Central memory CD4-positive, alpha-beta T cell (primary cell): ENCODE results near the gene STX10.

Experiments used
- DNase-seq: peaks from one replicate; pipeline ENCODE4 v3.0.0; 2022

STX10 gene

DNA sequence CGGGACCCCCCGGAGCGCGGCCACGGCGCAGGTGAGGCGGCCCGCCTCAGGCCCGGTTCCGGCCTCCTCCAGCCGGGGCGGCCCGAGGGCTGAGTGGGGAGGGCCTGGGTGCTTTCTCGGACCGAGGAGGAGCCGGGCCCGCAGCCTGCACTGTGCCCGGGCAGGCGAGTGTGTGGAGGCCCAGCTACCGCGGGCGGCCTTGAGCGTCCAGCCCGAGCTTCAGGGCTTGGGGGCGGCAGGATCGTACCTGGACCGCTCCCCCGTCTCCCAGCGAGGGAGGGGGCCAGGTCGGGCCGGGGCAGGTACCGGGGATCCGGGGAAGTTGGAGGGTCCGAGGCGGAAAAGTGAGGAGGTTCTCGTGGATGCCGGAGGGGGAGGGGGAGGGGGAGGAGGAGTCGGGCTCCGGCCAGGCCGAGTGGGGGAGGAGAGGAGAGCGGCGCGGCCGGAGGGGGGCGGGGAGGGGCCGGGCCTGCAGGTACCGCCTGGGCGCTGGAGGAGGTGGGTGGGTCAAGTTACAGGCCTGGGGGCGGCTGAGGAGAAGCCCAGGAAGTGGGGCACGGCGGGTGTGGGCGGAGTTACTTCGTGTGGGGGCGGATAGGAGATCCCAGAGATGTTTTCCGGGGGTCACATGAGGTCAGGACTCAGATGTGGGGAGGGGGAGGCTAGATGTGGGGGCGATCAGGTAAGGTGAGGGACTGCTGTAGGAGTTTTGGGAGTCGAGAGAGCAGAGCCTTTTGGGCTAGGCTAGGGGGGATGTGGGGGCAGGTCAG, 31.6 kb downstream of the STX10 start:
- no peak for DNase-seq

DNA sequence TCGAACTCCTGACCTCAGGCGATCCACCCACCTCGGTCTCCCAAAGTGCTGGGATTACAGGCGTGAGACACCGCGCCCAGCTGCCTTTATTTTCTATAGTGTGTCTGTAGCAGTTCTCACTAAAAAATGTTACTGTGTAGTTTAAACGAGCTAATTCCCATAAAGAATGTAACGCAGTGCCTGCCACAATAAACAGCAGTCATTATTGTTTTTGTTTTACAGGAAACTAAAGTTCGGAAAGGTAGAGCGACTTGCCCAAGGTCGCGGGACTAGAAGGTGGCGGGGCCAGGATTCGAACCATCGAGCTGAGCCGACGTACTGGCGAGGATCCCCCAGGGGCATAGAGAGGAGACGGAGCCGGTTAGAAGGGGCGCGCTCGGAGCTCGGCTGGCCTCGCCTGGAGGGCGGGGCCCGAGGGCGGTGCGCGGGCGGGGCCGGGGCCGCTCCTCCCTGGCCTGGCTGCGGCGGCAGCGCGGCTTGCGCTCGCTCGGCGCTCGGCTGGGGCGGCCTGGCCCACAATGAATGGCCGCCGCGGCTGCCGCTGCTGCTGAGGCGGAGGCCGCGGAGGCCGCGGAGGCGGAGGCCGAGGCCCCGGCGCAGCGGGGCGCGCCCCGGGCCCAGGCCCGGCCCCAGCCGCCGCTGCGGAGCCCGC, 32.3 kb downstream of the STX10 start, which contains the start of gene NACC1:
Gene NACC1, plus strand, starts transcription at position 493 of the 652 bp plus-strand sequence. CDS start 16,944 bp downstream, outside the sequence.
- DNase-seq: peak; percentile 86

DNA sequence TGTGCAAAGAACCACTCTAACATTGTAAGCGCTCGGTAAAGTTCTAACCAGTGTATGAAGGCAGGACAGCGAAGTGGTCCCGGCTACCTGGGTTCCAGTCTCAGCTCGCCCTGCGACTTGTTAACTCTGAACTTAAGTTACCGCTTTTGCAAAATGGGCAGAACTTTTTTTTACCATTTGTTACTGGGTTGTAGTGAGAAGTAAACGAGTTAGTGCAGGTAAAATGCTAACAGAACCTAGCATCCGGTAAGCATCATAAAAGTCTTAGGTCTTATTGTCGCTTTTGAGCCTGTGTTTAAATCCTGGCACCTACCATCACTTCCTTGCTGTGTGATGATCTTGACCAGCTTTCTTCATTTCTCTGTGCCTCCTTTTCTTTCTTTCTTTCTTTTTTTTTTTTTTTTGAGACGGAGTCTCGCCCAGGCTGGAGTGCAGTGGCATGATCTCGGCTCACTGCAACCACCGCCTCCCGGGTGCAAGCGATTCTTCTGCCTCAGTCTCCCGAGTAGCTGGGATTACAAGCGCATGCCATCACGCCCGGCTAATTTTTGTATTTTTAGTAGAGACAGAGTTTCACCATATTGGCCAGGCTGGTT, 32.9 kb downstream of the STX10 start:
- no peak for DNase-seq

DNA sequence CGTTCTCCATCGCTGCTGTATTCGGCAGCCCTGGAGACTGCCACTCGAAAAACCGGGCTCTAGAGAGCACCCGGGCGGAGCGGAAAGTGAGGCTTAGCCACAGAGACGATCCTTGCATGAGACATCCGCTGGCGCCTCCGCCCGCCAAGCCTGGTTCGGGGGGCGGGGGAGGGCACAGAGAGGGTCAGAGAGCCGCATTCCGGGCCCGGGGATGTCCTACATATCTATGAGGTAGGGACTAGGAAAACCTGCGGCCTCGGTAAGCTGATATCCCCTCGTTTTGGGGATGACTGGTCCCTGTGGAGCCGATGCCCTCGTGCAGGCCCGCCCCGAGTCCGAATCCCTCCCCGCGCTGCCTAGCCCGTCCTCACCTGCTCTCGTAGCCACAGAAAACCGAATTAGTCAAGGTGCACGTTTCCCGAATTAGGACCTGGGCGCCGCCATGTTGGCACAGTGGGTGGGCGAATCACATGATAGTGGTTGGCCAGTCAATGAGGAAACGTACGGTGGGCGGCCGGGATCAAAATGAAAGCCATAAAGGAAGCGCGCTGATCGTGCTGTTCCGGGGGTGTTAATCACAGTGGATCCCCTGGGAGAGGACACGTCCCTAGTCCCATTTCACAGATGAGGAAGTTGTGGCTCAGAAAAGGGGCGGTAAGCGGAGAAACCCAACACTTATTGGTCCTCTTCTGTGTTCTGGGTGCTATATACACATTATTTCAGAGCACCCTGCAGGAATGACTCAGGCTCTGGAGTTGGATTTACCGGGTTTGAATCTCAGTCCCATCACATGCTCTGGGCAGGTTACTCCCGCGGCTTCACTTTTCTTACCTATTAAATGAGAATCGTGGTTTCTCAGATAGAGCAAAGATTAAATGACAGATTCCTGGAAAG, 33.6 kb downstream of the STX10 start, which contains the start of gene TRMT1:
Gene TRMT1, minus strand, starts transcription at position 459 of the 894 bp plus-strand sequence. Its CDS starts 341 bp downstream, at position 118.
- peak; percentile 87 for DNase-seq

DNA sequence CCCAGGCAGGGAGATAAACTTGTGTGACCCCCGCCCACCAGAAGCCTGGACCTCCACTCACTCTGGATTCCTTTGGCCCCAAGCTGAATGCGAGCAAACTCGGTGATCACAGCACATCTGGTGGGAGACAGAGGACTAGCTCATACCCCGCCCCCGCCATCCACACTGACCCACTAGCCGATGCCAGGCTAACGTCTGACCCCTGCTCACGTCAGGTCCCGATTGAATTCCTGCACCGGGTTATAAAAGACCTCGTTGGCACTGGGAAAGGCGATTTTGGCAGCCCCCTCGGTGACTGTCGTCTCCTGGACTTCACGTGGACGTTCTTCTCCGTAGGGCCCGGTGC, 34.3 kb downstream of the STX10 start:
- DNase-seq: no peak

DNA sequence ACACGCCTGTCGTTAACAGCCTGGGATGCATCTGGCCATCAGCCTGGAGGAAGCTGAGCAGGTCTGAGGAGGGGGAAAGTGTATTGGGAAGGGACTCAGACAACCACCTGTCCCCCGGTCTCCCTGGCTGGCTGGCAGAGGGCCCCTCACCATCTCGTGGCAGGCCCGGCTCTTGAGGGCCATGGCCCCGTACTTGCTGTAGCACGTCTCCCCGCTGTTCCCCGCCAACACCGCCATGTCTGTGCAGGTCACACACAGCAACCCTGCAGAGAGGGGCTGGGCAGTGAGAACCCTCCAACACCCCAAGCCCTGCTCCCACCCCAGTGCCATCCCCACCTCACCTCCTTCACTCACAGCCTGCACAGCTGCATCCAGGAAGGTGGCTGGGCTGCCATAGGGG, 37.6 kb downstream of the STX10 start:
- DNase-seq: no peak

DNA sequence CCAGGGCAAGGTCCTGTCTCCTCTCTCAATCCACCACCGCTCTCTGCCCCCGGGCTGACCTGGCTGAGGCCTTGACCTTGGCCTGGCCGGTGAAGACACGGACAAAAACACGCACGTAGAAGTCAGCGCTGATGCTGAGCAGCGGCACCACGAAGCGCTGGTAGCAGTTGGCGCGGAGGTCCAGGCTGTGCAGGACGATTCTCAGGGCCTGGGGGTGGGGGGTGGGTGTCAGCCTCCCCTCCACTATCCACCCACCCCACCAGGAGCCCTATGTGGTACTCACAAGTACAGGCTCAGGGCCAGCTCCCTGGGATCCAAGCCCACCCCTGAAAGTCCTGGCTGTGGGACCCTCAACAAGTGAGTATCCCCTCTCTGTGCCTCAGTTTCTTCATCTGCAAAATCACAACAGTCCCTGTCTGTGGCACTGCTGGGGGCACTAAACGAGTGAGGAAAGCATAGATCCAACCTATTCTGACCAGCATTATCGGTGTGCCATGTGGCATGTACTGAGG, 40.0 kb downstream of the STX10 start:
- no peak for DNase-seq

DNA sequence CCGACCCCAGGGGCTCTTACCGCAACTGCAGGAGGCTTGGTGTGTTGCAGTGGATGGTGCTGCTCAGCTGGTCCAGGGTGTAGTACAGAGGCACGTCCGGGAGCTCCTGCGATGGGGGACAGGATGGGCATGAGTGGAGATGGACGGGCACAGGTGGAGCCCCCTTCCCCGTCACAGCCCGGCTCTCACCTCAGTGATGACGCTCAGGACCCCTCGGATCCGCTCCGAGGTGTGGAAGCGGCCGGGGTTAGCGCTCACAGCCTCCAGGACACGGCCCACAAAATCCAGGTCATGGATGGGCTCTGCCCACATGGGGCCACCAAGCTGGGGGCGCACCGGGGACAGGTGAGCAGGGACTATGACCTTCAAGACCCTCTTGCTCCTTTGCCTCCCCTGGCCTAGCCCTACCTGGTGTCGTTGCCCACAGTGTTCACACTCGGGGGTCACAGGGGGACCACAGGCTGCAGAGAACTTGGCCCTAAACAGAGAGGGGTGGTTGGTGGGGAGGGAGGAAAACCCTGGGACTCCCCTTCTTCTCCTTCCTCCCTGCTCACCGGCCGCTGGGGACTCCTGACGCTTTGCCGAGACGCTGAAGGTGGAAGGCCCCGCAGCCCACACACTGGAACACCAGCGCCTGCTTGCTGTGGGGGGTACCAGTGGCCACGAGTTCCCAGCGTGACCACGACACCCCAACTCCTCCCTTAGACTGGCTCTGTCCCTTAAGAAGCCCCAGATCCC, 40.6 kb downstream of the STX10 start:
- DNase-seq: no peak

DNA sequence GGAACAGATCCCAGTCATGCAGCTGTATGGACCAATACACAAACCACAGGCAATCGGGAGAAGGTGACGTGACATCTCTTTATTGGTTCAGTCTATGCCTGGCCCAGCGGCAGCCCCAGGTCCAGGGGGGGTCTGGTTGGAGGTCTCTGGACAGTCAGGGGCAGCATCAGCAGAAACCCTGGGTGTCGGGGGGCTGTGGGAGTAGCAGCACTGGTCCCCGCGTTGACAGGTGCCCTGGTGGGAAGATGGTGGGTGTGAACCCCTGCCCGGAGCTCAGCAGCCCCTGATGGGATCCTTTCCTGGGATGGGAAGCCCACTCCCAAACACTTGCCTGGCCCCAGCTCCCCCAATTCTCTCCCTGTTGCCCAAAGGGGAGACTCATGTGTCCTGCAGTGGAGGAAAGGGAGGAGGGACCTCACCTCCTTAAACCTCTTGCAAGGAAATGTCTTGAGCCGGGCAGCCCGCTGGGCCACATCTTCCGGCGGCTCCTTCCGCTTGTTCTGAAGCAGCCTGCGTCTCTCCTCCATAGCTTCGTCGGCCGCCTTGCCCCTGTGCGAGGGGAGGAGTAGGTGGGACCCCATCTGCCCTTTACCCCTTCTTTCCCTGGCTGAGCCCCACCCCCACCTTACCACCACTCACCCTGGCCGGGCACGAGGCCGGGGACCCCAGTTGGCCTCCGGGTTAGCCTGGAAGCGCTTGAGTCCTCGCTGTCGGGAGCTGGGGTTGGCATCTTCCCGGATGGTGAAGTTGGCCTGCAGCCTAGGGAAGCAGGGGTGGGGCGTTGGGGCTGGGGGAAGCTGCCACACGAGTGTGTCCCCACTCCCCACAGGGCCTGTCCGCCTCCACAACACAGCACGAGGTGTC, 45.1 kb downstream of the STX10 start:
- DNase-seq: peak; percentile 24

DNA sequence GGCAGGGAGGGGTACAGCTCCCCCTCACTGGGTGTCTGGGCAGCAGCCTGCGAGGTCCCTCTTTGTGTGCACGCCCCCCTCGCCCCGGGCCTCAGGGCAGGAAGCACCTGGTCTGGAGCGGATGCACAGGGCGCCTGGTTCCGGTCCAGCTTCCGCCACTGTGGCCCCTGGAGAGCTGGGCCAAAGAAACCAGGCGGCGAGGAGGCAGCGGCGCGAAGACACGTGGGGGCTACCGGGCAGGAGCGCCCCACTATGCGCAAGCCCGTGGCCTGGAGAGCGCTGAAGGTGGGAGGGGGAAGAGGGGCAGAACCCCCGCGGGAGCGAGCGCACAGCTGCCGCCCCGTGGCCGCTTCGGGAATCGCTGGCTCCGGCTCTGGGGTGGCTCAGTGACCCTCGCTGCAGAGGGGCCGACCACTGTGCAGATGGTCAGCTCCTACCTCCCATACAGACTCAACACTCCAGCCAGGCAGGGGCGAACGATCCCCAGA, 45.8 kb downstream of the STX10 start:
- DNase-seq: peak; percentile 50

DNA sequence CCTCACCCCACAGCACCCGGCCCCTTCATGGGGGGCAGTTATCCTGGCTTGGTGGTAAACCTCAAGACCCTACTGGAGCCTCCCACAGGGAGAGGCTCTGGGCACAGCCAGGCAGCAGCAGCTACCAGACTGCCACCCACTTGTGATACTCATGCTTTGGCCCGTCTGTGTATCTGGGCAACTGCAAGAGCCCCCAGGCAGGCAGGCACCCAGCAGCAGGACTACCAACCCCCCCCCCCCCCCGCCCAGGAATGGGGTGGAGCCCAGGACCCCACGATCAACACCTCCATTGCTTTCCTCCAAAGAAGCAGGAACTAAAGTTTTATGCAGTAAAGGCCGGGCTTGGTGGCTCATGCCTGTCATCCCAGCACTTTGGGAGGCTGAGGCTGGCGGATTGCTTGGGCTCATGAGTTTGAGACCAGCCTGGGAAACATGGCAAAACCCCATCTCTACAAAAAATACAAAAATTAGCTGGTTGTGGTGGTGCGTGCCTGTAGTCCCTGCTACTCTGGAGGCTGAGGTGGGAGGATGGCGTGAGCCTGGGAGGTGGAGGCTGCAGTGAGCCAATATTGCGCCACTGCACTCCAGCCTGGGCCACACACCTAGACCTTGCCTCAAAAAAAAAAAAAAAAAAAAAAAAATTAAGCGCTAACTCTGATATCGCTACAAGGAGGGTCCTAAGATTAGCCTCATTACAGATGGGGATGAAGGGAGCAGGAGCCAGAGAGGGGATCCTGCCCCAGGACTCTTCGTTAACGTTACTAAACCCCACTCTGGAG, 46.4 kb downstream of the STX10 start:
- DNase-seq: no peak

DNA sequence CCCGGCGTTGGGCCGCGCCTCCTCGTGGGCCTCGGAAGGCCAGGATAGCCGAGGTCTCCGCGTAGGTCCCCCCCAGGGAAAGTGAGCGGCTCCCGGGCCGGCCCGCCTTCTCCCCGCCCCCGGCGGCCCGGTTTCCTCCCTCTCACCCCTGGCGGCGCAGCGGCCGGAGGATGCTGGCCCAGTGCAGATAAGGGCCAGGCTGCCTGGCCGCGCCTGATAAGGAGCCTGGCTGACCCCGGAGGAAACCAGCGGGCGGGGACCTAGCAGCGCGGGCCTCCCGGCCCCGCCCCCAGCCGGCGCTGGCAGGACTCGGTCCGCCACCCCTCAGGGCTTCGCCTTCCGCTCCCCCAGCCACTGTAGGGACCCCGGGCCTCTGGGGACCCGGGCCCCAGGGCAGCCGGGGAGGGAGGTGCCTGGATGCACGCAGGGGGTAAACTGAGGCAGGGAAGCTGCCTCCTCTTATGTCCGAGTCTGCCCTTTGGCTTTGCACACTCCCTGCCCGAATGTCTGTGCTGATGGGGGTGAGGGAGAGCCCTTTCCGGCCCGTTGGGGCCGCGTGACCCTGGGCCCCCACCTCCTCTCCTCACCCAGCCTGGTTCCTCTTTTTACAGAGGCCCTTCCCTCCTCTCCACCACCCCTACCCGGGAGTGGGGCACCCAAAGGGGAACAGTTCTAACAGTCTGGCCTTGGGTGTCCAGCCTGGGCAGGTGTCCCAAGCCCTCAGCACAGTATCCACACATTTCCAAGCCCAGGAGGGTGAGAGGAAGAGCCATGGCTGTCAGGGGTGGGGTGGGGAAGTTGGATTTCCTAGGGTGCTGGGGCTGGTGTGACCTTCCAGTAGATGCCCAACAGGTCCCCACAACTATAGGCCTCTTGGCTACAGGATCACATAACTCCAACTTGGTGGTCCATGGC, 47.3 kb downstream of the STX10 start, which contains the start of gene LYL1:
Gene LYL1, minus strand, starts transcription at position 193 of the 915 bp plus-strand sequence. CDS start 1,687 bp downstream, outside the sequence.
- DNase-seq: no peak

DNA sequence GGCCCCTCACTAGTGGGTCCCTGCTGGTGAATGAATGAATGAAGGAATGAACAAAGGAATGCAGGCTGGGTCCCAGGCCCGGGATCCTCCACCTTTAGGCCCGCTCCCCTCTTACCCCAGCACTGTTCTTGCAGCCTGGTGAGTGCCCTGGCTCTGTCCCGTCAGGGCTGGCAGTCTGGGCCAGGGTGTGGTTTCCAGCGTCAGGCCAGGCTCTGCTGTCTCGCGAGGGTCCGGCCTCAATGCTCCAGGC, 47.8 kb downstream of the STX10 start:
- DNase-seq: no peak

DNA sequence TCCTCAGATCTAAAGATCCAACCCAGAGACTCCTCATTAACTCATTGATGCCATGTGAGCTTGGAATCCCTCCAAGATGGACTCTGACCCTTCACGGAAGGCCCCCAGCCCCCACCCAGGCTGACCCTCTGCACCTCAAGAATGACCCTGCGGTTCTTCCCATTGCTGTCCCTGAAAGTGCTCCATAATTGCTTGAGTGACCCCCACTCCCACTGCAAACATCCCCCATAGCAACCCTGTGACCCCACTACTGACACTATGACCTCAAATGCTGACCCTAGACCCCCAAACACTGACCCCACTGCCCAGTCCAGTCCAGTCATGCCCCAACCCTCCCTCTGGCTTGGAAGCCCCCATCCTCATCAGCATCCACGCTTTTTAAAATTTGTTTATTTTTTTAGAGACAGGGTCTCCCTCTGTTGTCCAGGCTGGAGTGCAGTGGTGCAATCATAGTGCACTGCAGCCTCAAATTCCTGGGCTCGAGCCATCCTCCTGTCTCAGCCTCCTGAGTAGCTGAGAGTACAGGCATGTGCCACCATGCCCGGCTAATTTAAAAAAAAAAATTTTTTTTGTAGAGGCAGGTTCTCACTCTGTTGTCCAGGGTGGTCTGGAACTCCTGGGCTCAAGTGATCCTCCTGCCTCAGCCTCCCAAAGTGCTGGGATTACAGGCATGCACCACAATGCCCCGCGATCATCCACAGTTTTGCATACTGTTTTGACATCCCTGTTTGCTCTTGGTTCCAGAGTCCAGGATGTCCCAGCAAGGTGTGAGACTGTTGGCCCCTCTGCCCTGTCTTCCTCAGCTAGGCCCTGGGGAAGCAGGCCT, 48.4 kb downstream of the STX10 start:
- no peak for DNase-seq

DNA sequence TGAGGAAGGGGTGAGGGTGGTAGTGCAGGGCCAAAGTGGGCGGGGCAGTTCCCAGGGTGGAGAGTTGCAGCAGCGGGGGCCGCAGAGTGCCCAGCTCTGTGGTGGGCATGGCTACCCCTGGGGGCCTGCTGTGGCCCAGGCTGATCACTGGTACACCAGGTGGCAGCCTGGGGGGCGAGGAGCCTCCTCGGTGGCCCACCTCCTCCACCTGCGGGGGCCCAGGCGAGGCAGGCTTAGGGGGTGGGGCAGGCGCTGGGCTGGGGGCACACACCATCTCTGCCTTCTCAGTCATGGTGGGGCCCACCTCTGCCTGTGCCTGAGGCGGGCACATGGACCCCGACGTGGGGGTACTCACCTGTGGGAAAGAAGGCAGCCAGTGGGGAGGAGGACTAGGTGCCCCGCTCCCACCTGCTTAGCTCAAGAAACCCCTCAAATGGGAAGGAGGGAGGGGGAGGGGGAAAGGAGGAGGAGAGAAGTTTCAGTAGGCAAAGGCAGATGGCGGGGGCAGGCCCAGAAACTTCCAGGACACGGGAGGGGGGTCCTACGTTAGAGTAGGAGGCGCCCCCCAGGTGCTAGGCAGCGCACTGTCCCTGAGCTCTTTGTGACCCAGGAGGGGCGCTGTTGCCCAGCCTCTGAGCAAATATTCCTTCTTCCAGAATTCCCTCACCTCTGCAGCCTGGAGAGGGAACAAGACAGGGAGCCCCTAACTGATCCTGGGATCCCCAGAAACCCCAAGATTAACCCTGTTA, 49.2 kb downstream of the STX10 start:
- no peak for DNase-seq

DNA sequence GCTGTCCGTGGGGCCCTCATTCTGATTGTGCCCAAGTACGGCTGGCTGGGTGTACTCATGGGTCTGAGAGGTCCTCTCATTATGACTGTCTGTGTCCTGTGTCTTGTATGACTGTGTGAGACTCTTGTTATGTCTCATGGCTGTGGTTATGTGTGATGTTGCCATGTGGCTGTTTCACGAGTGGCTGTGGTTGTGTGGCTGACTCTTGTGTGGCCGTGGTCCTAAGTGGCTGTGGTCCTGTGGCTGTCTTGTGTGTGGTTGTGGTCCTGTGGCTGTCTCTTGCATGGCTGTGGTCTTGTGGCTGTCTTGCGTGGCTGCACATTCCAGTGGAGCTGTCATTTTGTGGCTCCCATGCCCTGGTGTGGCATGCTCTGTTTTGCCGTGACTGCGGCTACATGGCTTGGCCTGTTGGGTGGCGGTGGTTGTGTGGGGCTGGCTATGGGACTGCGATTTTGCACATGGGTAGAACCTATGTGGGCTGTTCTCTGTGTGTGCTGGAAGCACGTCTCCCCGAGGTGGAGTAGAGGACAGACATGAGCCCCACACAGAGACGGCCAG, 50.1 kb downstream of the STX10 start:
- DNase-seq: peak; percentile 60
